Measurements from ENCODE around the gene CIBAR2. TPM values are rescaled to one million over a fixed set of nuclear protein-coding genes. Genes with fewer than 3 reads are reported as not detected.

CIBAR2 gene
- total and polyA plus RNA-seq, 11 donors, result not detected

DNA sequence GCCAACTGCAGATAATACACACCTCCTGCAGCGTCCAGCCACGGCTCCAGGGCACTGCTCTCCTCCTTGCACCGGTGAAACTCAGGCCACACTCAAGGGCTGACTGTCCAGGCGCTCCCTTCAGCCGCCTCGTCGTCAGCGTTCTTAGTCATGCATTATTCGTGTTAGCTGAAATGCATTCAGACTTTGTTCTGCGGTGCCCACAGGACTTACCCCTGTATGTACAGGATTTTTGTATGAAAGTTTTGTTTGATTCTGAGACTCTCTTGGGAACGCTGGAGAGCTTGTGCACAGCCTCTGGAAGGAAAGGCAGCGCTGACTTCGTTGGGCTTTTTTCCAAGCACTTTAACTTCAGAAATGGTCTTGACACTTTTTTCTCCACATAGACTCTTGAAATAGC, 22.1 kb downstream of the CIBAR2 start:
- intact Hi-C loops (cut with DNase I), result no loop called here
- no peaks in the 10 kb centered on the region for H3K9me3 ChIP-seq
- ATAC-seq (peak in 1 of 4 donors; percentile 2), DNase-seq (peak in 1 of 5 donors; percentile 33)
- peaks cover 0 to 8% (median 0%) of the 10 kb centered on the region in 9 donors for H3K27me3 ChIP-seq
- H3K27ac ChIP-seq, result no peak overlapping the region
- 72 to 79% (median 76%) methylated on average over 11 to 13 of the region's 13 CpGs for WGBS, 4 donors
- H3K4me3 ChIP-seq, result no peak overlapping the region
- H3K36me3 ChIP-seq, result peaks cover 0 to 22% (median 0%) of the 10 kb centered on the region in 9 donors
- H3K4me1 ChIP-seq, result peaks cover 0 to 30% (median 13%) of the 10 kb centered on the region in 12 donors
- TF ChIP-seq, protein P1, sequence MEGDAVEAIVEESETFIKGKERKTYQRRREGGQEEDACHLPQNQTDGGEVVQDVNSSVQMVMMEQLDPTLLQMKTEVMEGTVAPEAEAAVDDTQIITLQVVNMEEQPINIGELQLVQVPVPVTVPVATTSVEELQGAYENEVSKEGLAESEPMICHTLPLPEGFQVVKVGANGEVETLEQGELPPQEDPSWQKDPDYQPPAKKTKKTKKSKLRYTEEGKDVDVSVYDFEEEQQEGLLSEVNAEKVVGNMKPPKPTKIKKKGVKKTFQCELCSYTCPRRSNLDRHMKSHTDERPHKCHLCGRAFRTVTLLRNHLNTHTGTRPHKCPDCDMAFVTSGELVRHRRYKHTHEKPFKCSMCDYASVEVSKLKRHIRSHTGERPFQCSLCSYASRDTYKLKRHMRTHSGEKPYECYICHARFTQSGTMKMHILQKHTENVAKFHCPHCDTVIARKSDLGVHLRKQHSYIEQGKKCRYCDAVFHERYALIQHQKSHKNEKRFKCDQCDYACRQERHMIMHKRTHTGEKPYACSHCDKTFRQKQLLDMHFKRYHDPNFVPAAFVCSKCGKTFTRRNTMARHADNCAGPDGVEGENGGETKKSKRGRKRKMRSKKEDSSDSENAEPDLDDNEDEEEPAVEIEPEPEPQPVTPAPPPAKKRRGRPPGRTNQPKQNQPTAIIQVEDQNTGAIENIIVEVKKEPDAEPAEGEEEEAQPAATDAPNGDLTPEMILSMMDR (IDR thresholded peaks at IDR 0.05), result no peak
- no peak for TF ChIP-seq POLR2A (IDR thresholded peaks at IDR 0.05)

DNA sequence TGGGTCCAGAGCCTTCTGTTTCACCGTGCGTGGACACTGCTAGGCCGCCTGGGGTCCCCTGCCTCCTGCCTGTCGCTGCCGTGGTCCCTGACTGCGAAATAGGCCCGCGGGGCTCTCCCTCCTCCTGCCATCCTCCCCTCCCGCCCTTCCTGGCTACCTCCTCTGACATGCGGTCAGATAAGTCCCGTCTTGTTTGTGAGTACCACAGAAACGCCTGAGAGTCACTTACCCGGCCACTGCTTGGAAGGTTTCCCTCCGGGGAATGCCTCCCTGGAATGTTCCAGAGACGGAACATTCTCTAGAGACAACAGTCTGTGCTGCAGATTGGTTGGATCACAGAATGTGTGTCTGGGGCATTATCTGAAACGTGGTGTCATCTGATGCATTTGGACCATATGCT, 22.7 kb downstream of the CIBAR2 start:
- peaks cover 0 to 7% (median 0%) of the 10 kb centered on the region in 9 donors for H3K27me3 ChIP-seq
- intact Hi-C loops (cut with DNase I), result loop anchor here in 7 of 10 donors (5.0 to 10.0 kb wide), 6 partner anchors 62 to 335 kb away; partner anchors contain the start of genes KIAA0513 (in 1 of the 7) and ZDHHC7 (in 1 of the 7)
- TF ChIP-seq, protein P1 (IDR thresholded peaks at IDR 0.05), result no peak
- no peak for TF ChIP-seq POLR2A (IDR thresholded peaks at IDR 0.05)
- peak overlapping the region in 1 of 12 donors; percentile 13 for H3K27ac ChIP-seq
- ATAC-seq, result peak in 3 of 4 donors; percentile 11 to 33 (median 28)
- peak in 1 of 5 donors; percentile 42 for DNase-seq
- no peaks in the 10 kb centered on the region for H3K9me3 ChIP-seq
- H3K4me3 ChIP-seq, result no peak overlapping the region
- peaks cover 0 to 30% (median 13%) of the 10 kb centered on the region in 12 donors for H3K4me1 ChIP-seq
- WGBS, 4 donors, result 13 to 58% (median 52%) methylated on average over 1 to 16 of the region's 16 CpGs
- H3K36me3 ChIP-seq, result peaks cover 0 to 22% (median 0%) of the 10 kb centered on the region in 9 donors

DNA sequence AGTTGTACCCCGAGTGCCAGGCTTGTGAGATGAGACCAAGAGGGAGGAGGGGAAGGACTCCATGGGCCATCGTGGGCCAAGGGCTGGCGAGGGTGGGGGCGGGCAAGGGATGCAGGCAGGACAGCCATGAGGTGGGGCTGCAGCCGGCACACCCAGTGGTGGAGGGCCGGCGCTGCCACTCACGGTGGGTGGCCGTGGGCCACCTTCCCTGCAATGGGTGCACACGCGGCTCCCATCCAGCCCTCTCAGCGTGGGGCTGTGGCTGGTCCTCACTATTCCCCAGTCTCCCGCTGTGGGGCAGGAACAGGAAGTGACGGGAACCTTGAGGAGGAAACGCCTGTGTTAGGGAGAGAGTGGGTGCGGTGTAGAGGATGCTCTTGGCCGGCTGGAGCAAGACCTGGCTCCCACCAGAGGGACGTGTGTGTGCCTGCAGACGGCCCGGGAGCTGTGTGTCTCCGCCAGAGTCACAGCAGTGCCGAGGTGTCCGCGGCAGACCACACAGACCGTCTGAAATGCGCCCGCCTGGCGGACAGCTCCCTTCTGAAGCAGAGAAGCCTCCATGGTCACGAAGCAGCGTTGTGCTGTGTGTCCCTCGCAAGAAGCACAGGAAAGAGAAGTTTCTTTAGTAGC, 23.6 kb downstream of the CIBAR2 start:
- intact Hi-C loops (cut with DNase I), result loop anchor here in 7 of 10 donors (5.0 to 10.0 kb wide), 6 partner anchors 61 to 334 kb away; partner anchors contain the start of genes KIAA0513 (in 1 of the 7) and ZDHHC7 (in 1 of the 7)
- peak in 1 of 4 donors; percentile 19 for ATAC-seq
- TF ChIP-seq POLR2A (IDR thresholded peaks at IDR 0.05), result no peak
- TF ChIP-seq, protein P1 (IDR thresholded peaks at IDR 0.05), result no peak
- H3K36me3 ChIP-seq, result peaks cover 0 to 22% (median 0%) of the 10 kb centered on the region in 9 donors
- H3K9me3 ChIP-seq, result no peaks in the 10 kb centered on the region
- WGBS, 4 donors, result 77 to 87% (median 80%) methylated on average over 22 to 31 of the region's 31 CpGs
- H3K4me3 ChIP-seq, result no peak overlapping the region
- no peak for DNase-seq
- H3K27me3 ChIP-seq, result peaks cover 0 to 2% (median 0%) of the 10 kb centered on the region in 9 donors
- H3K4me1 ChIP-seq, result peaks cover 0 to 30% (median 13%) of the 10 kb centered on the region in 12 donors
- H3K27ac ChIP-seq, result no peak overlapping the region

DNA sequence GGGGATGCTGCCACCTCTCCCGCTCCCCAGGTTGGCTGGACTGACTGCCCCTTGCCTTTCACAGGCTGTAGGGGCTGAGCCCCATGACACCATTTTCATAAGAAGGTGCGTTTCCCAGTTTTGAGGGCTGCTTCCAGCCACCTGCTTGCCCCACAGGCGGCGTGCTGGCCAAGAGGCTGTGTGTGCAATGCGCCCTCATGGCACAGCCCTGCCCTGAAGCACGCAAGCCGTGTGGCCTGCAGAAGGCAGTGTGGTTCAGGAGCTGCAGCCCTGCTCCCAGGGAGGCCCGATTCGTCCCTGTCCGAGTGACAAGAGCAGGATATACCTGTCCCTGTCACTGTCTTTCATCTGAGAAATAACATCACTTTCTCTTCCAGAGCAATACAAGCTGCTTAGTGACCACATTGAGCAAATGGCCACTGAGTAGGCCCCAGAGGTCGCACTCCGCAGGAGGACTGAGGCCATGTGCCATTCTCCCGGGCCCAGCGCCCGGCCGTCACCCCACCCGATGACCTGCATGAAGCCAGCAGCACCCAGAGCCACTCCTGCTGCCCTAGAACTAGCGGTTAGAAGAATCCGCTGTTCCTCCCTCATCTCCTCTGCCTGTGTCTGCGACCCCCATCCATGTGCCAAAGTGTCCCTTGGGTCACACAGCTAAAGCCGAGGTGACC, 24.2 kb downstream of the CIBAR2 start:
- no peak for TF ChIP-seq POLR2A (IDR thresholded peaks at IDR 0.05)
- TF ChIP-seq, protein P1 (IDR thresholded peaks at IDR 0.05), result no peak
- WGBS, 4 donors, result 89 to 98% (median 92%) methylated on average over 6 to 21 of the region's 21 CpGs
- Histone ChIP-seq H3K9me3 (no peaks in the 10 kb centered on the region), H3K4me1 (peaks cover 0 to 30% (median 13%) of the 10 kb centered on the region in 12 donors), H3K27me3 (no peaks in the 10 kb centered on the region), H3K36me3 (peaks cover 0 to 22% (median 0%) of the 10 kb centered on the region in 9 donors), H3K27ac (no peak overlapping the region), H3K4me3 (no peak overlapping the region)
- ATAC-seq (no peak), DNase-seq (peak in 1 of 5 donors; percentile 25)
- intact Hi-C loops (cut with DNase I), result loop anchor here in 7 of 10 donors (2.0 to 10.0 kb wide), 8 partner anchors 29 to 333 kb away; partner anchors contain the start of genes KIAA0513 (in 1 of the 7) and ZDHHC7 (in 1 of the 7)
